ENCODE data around the gene WNT10A.

DNA sequence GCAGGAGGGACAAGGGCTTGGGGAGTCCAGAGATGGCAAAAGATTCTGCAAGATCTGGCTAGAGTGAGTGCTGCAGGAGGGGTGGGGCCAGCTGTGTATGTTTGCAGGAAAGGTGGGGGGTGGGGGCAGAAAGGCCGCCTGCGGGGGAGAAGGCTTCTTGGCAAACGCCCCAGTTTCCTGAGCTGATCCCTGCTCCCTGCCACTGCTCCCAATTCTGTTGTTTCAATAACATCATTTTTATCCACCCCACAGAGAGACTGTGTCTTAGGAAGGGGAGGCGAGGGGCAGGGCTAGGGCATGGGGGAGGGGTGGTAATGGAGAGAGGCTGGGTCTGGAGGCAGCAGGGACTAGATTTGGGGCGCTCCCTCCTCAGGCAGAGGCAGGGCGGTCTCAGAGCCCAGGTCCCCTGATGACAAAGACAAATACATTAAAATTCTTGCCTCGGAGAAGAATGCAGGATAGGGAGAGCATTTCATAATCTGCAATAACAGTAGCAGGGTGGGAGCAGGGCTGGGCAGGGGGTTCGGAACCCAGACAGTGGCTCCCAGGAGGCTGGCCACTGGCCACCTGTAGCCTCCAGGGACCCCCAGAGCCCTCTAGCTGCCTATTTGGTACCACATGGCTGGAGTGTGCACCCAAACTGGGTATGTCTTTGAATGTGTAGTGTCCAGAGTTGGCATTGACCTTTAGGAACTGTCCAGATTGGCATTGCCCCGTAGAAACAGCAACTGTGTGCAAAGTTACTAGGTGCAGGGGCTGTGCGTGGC, 23.1 kb upstream of the WNT10A start:
- TF ChIP-seq, protein P1, sequence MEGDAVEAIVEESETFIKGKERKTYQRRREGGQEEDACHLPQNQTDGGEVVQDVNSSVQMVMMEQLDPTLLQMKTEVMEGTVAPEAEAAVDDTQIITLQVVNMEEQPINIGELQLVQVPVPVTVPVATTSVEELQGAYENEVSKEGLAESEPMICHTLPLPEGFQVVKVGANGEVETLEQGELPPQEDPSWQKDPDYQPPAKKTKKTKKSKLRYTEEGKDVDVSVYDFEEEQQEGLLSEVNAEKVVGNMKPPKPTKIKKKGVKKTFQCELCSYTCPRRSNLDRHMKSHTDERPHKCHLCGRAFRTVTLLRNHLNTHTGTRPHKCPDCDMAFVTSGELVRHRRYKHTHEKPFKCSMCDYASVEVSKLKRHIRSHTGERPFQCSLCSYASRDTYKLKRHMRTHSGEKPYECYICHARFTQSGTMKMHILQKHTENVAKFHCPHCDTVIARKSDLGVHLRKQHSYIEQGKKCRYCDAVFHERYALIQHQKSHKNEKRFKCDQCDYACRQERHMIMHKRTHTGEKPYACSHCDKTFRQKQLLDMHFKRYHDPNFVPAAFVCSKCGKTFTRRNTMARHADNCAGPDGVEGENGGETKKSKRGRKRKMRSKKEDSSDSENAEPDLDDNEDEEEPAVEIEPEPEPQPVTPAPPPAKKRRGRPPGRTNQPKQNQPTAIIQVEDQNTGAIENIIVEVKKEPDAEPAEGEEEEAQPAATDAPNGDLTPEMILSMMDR (IDR thresholded peaks at IDR 0.05) = no peak
- TF ChIP-seq ZFX (IDR thresholded peaks at IDR 0.05; ENCODE audit: borderline replicate concordance) = no peak

Measured in 22Rv1 (cell line).